Endodermal cell (in vitro differentiated cells): ENCODE measurements around the gene SLC25A23. TPM values are rescaled to one million over a fixed set of nuclear protein-coding genes. Genes with fewer than 3 reads are reported as not detected.

Source experiments
- DNase-seq: peaks from one replicate; pipeline ENCODE4 v3.0.0-alpha.2; 2017
- H3K27ac ChIP-seq: 2 replicates; pipeline ENCODE4 v1.5.1; 2013; ENCODE audit warnings: mild to moderate bottlenecking, low read depth, low read length, moderate library complexity
- H3K27me3 ChIP-seq: 2 replicates; pipeline ENCODE4 v1.6.1; 2013; ENCODE audit warnings: mild to moderate bottlenecking, low read length, moderate library complexity; ENCODE audit not compliant: insufficient read depth, control insufficient read depth, poor library complexity, severe bottlenecking
- H3K36me3 ChIP-seq: 2 replicates; pipeline ENCODE4 v1.7.0; 2013; ENCODE audit warnings: mild to moderate bottlenecking, low read length, moderate library complexity; ENCODE audit not compliant: control insufficient read depth, insufficient read depth
- H3K4me1 ChIP-seq: one replicate; pipeline ENCODE4 v1.7.0; 2013; ENCODE audit warnings: low read length; ENCODE audit not compliant: control insufficient read depth, insufficient read depth
- H3K4me3 ChIP-seq: 2 replicates; pipeline ENCODE4 v1.5.1; 2013; ENCODE audit warnings: mild to moderate bottlenecking, low read length, moderate library complexity
- H3K9ac ChIP-seq: 2 replicates; pipeline ENCODE4 v1.6.1; 2013; ENCODE audit warnings: mild to moderate bottlenecking, low read length, moderate library complexity; ENCODE audit not compliant: poor library complexity, severe bottlenecking; ENCODE audit errors: extremely low read depth
- H3K9me3 ChIP-seq: 2 replicates; pipeline ENCODE4 v1.6.1; 2013; ENCODE audit warnings: mild to moderate bottlenecking, low read length, moderate library complexity; ENCODE audit not compliant: control insufficient read depth
- H3K27ac Mint-ChIP-seq: 2 replicates; pipeline ENCODE4 v1.8.0; 2020; ENCODE audit warnings: mixed read lengths
- H3K27me3 Mint-ChIP-seq: 2 replicates; pipeline ENCODE4 v1.8.0; 2021; ENCODE audit warnings: mild to moderate bottlenecking, mixed read lengths; ENCODE audit not compliant: insufficient read depth
- H3K36me3 Mint-ChIP-seq: 2 replicates; pipeline ENCODE4 v1.8.0; 2020; ENCODE audit warnings: low read depth, mixed read lengths
- H3K4me1 Mint-ChIP-seq: 2 replicates; pipeline ENCODE4 v1.8.0; 2020; ENCODE audit warnings: mixed read lengths
- H3K4me3 Mint-ChIP-seq: 2 replicates; pipeline ENCODE4 v1.8.0; 2020; ENCODE audit warnings: mild to moderate bottlenecking, moderate library complexity, mixed read lengths
- H3K9me3 Mint-ChIP-seq: 2 replicates; pipeline ENCODE4 v1.8.0; 2020; ENCODE audit warnings: mild to moderate bottlenecking, mixed read lengths
- WGBS, 2 experiments: methylation state at CpG; one replicate each; pipeline versions ENCODE4 v1.1.5 to v1.1.7; 2013; ENCODE audit warnings: missing lambda C conversion rate in 2 of 2, mixed read lengths in 1 of 2; ENCODE audit not compliant: insufficient coverage in 1 of 2, insufficient read length in 1 of 2; 5-methylcytosine and 5-hydroxymethylcytosine counted together
- total RNA-seq, 2 donors: library from RNA; stranded (reverse); fragmentation: NEBNext Ultra II Directional in 1 of 2; extraction: Animal tissue kit (Norgen Biotek cat#: 25700) in 1 of 2; gene quantifications; 2 replicates in 1 of 2; 3 replicates in 1 of 2; pipeline ENCODE4 v1.2.1, GENCODE V29; 2021
- TF ChIP-seq, protein P1 (sequence below): fragments of 200-600 bp; sonication (generic); conservative IDR thresholded peaks from 2 replicates; pipeline ENCODE4 v1.5.0; 2021; ENCODE audit warnings: antibody characterized with exemption, mild to moderate bottlenecking

SLC25A23 gene
- total RNA-seq, 2 donors from 2014 or later = 34.9 to 39.5 TPM

- TF ChIP-seq, protein P1, sequence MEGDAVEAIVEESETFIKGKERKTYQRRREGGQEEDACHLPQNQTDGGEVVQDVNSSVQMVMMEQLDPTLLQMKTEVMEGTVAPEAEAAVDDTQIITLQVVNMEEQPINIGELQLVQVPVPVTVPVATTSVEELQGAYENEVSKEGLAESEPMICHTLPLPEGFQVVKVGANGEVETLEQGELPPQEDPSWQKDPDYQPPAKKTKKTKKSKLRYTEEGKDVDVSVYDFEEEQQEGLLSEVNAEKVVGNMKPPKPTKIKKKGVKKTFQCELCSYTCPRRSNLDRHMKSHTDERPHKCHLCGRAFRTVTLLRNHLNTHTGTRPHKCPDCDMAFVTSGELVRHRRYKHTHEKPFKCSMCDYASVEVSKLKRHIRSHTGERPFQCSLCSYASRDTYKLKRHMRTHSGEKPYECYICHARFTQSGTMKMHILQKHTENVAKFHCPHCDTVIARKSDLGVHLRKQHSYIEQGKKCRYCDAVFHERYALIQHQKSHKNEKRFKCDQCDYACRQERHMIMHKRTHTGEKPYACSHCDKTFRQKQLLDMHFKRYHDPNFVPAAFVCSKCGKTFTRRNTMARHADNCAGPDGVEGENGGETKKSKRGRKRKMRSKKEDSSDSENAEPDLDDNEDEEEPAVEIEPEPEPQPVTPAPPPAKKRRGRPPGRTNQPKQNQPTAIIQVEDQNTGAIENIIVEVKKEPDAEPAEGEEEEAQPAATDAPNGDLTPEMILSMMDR = no peak
- peaks cover 17% of the 10 kb centered on the region for H3K27me3 ChIP-seq
- peak; percentile 100 for DNase-seq
- no peaks in the 10 kb centered on the region for H3K4me1 Mint-ChIP-seq
- H3K27ac Mint-ChIP-seq = peak overlapping the region; percentile 94
- no peaks in the 10 kb centered on the region for H3K36me3 ChIP-seq
- H3K4me3 ChIP-seq = peak overlapping the region; percentile 84
- H3K4me1 ChIP-seq = no peaks in the 10 kb centered on the region
- peaks cover 32% of the 10 kb centered on the region for H3K27me3 Mint-ChIP-seq
- WGBS, 2 experiments = 3 to 7% methylated on average over 18 to 33 of the region's 33 CpGs
- H3K36me3 Mint-ChIP-seq = no peaks in the 10 kb centered on the region
- no peaks in the 10 kb centered on the region for H3K9me3 Mint-ChIP-seq
- H3K9ac ChIP-seq = no peak overlapping the region
- H3K27ac ChIP-seq = no peak overlapping the region
- no peaks in the 10 kb centered on the region for H3K9me3 ChIP-seq
- peak overlapping the region; percentile 52 for H3K4me3 Mint-ChIP-seq
Measured at GRCh38 chr19:6476155-6476895, 16.7 kb upstream of the SLC25A23 start.

GRCh38 chr19:6475321-6476108 is 15.9 kb upstream of the SLC25A23 start:
- H3K4me3 Mint-ChIP-seq = peak overlapping the region; percentile 52
- Histone ChIP-seq H3K4me3 (peak overlapping the region; percentile 84), H3K9me3 (no peaks in the 10 kb centered on the region), H3K27ac (no peak overlapping the region), H3K9ac (no peak overlapping the region), H3K36me3 (no peaks in the 10 kb centered on the region), H3K4me1 (no peaks in the 10 kb centered on the region), H3K27me3 (peaks cover 17% of the 10 kb centered on the region)
- TF ChIP-seq, protein P1 = no peak
- peaks cover 32% of the 10 kb centered on the region for H3K27me3 Mint-ChIP-seq
- peak; percentile 87 for DNase-seq
- WGBS, 2 experiments = 11 to 12% methylated on average over 26 to 52 of the region's 52 CpGs
- H3K36me3 Mint-ChIP-seq = no peaks in the 10 kb centered on the region
- no peaks in the 10 kb centered on the region for H3K9me3 Mint-ChIP-seq
- no peak overlapping the region for H3K27ac Mint-ChIP-seq
- peaks cover 4% of the 10 kb centered on the region for H3K4me1 Mint-ChIP-seq

- no peak overlapping the region for H3K4me3 Mint-ChIP-seq
- 73 to 76% methylated on average over 3 to 6 of the region's 9 CpGs for WGBS, 2 experiments
Measured at GRCh38 chr19:6473647-6474046, 14.1 kb upstream of the SLC25A23 start.

More at GRCh38 chr19:6473647-6474046, 14.1 kb upstream of the SLC25A23 start:
- H3K9me3 ChIP-seq = no peaks in the 10 kb centered on the region
- peaks cover 9% of the 10 kb centered on the region for H3K36me3 Mint-ChIP-seq
- no peak overlapping the region for H3K27ac ChIP-seq
- H3K4me1 Mint-ChIP-seq = peaks cover 16% of the 10 kb centered on the region
- peaks cover 17% of the 10 kb centered on the region for H3K27me3 ChIP-seq
- H3K4me3 ChIP-seq = no peak overlapping the region
- peak; percentile 60 for DNase-seq
- no peaks in the 10 kb centered on the region for H3K36me3 ChIP-seq
- no peak overlapping the region for H3K9ac ChIP-seq
- H3K4me1 ChIP-seq = no peaks in the 10 kb centered on the region
- peaks cover 22% of the 10 kb centered on the region for H3K27me3 Mint-ChIP-seq
- H3K9me3 Mint-ChIP-seq = no peaks in the 10 kb centered on the region
- no peak overlapping the region for H3K27ac Mint-ChIP-seq
- TF ChIP-seq, protein P1 = no peak
